GM12865 (cell line): ENCODE data around the gene MMADHC.

Experiments
- DNase-seq: peaks from one replicate; pipeline ENCODE4 v3.0.0; 2010; ENCODE audit warnings: low read depth
- H3K4me3 ChIP-seq: 2 replicates; pipeline ENCODE4 v1.5.1; 2011; ENCODE audit warnings: mild to moderate bottlenecking, low read depth, low read length, control low read depth
- CTCF ChIP-seq: IDR thresholded peaks from 2 replicates; pipeline ENCODE4 v1.5.1; 2011; ENCODE audit warnings: low read length, control low read depth, low read depth, inconsistent platforms; ENCODE audit not compliant: insufficient read depth; ENCODE audit errors: missing control alignments

MMADHC gene

GRCh38 chr2:149538138-149538833 lies 49.3 kb downstream of the MMADHC start:
- no peak for DNase-seq
- H3K4me3 ChIP-seq = no peak overlapping the region
- no peak for TF ChIP-seq CTCF

- no peak overlapping the region for H3K4me3 ChIP-seq
- TF ChIP-seq CTCF = no peak
- no peak for DNase-seq
Measured at GRCh38 chr2:149537092-149537726, 50.4 kb downstream of the MMADHC start.

GRCh38 chr2:149536649-149537048 lies 50.9 kb downstream of the MMADHC start:
- no peak overlapping the region for H3K4me3 ChIP-seq
- no peak for DNase-seq
- no peak for TF ChIP-seq CTCF

GRCh38 chr2:149534674-149535073 lies 52.9 kb downstream of the MMADHC start:
- H3K4me3 ChIP-seq = no peak overlapping the region
- no peak for DNase-seq
- no peak for TF ChIP-seq CTCF

GRCh38 chr2:149528983-149529382 lies 58.6 kb downstream of the MMADHC start:
- DNase-seq = no peak
- no peak for TF ChIP-seq CTCF
- H3K4me3 ChIP-seq = no peak overlapping the region

GRCh38 chr2:149527998-149528755 lies 59.4 kb downstream of the MMADHC start:
- no peak for DNase-seq
- H3K4me3 ChIP-seq = no peak overlapping the region
- TF ChIP-seq CTCF = no peak
